OCI-LY1 (cell line): ENCODE data around the gene THSD8.
A peak's percentile ranks its signal among the peaks of the same experiment; 100 is the strongest.

Experiments
- H2AFZ ChIP-seq: fragments of 200-600 bp; sonication (generic), shearing (Covaris generic); 2 replicates; pipeline ENCODE4 v1.6.0; 2014; ENCODE audit warnings: antibody characterized with exemption, mild to moderate bottlenecking, low read length
- H3F3A ChIP-seq: fragments of 200-600 bp; sonication (generic), shearing (Covaris generic); 2 replicates; pipeline ENCODE4 v1.6.0; 2014; ENCODE audit warnings: mild to moderate bottlenecking, antibody characterized with exemption, low read length, moderate library complexity; ENCODE audit not compliant: insufficient read depth
- H3K27ac ChIP-seq: fragments of 200-600 bp; sonication (generic); 2 replicates; pipeline ENCODE4 v1.5.1; 2014; ENCODE audit warnings: low read length, mixed run types, mild to moderate bottlenecking, low read depth; ENCODE audit not compliant: poor library complexity, severe bottlenecking
- H3K27me3 ChIP-seq: fragments of 200-600 bp; sonication (generic); 2 replicates; pipeline ENCODE4 v1.6.0; 2014; ENCODE audit warnings: antibody characterized with exemption, mild to moderate bottlenecking, low read length, moderate library complexity; ENCODE audit not compliant: insufficient read depth
- H3K36me3 ChIP-seq: fragments of 200-600 bp; sonication (generic); 2 replicates; pipeline ENCODE4 v1.6.1; 2014; ENCODE audit warnings: mild to moderate bottlenecking, antibody characterized with exemption, low read length, moderate library complexity, mixed read lengths; ENCODE audit not compliant: insufficient read depth
- H3K4me1 ChIP-seq: fragments of 200-600 bp; sonication (generic); 2 replicates; pipeline ENCODE4 v1.5.1; 2014; ENCODE audit warnings: mild to moderate bottlenecking, low read length, moderate library complexity; ENCODE audit not compliant: insufficient read depth, severe bottlenecking
- H3K4me2 ChIP-seq: fragments of 200-600 bp; sonication (generic), shearing (Covaris generic); 2 replicates; pipeline ENCODE4 v1.6.1; 2014; ENCODE audit warnings: low read length
- H3K4me3 ChIP-seq: fragments of 200-600 bp; sonication (generic); 2 replicates; pipeline ENCODE4 v1.5.1; 2014; ENCODE audit warnings: low read length, low read depth, mild to moderate bottlenecking, mixed read lengths; ENCODE audit not compliant: poor library complexity, severe bottlenecking
- H3K79me2 ChIP-seq: fragments of 200-600 bp; shearing (Covaris generic); 2 replicates; pipeline ENCODE4 v1.6.1; 2016; ENCODE audit warnings: mixed run types, low read length, mixed read lengths; ENCODE audit not compliant: insufficient read depth
- H3K9ac ChIP-seq: fragments of 200-600 bp; sonication (generic), shearing (Covaris generic); 2 replicates; pipeline ENCODE4 v1.6.1; 2014; ENCODE audit warnings: mild to moderate bottlenecking, low read length, mixed read lengths
- H3K9me2 ChIP-seq: fragments of 200-600 bp; sonication (generic), shearing (Covaris generic); 2 replicates; pipeline ENCODE4 v1.6.1; 2014; ENCODE audit warnings: low read depth, mild to moderate bottlenecking, low read length, mixed read lengths
- H3K9me3 ChIP-seq: fragments of 200-600 bp; shearing (Covaris generic); 2 replicates; pipeline ENCODE4 v1.6.1; 2014; ENCODE audit warnings: low read length, mixed read lengths
- H4K20me1 ChIP-seq: fragments of 200-600 bp; sonication (generic), shearing (Covaris generic); 2 replicates; pipeline ENCODE4 v1.6.0; 2016; ENCODE audit warnings: mild to moderate bottlenecking, low read length; ENCODE audit not compliant: insufficient read depth
- CTCF ChIP-seq: fragments of 200-600 bp; sonication (generic), shearing (Covaris generic); IDR thresholded peaks from 2 replicates; pipeline ENCODE4 v1.5.1; 2017; ENCODE audit warnings: mild to moderate bottlenecking, antibody characterized with exemption, low read length, moderate library complexity, mixed read lengths
- EZH2 ChIP-seq: fragments of 200-600 bp; sonication (generic), shearing (Covaris generic); IDR thresholded peaks from 2 replicates; pipeline ENCODE4 v1.8.0; 2017; ENCODE audit warnings: borderline replicate concordance, mixed run types, mild to moderate bottlenecking, antibody characterized with exemption, low read length, moderate library complexity, mixed read lengths

Gene THSD8

GRCh38 chr19:12764698-12765097, 37.2 kb upstream of the THSD8 start:
- no peak for TF ChIP-seq EZH2
- no peak for TF ChIP-seq CTCF
- H3K4me1 ChIP-seq: peaks cover 7% of the 10 kb centered on the region
- H3F3A ChIP-seq: no peaks in the 10 kb centered on the region
- H3K9me3 ChIP-seq: no peaks in the 10 kb centered on the region
- no peaks in the 10 kb centered on the region for H3K27me3 ChIP-seq
- H4K20me1 ChIP-seq: no peaks in the 10 kb centered on the region
- H3K9me2 ChIP-seq: no peaks in the 10 kb centered on the region
- no peaks in the 10 kb centered on the region for H3K79me2 ChIP-seq
- no peak overlapping the region for H2AFZ ChIP-seq
- H3K27ac ChIP-seq: no peak overlapping the region
- H3K4me2 ChIP-seq: no peak overlapping the region
- H3K4me3 ChIP-seq: no peak overlapping the region
- 0 out of 2 replicates have a peak, but pooled peaks cover 6% of the 10 kb centered on the region for H3K36me3 ChIP-seq
- H3K9ac ChIP-seq: no peak overlapping the region

- Histone ChIP-seq H3K27me3 (no peaks in the 10 kb centered on the region), H3K27ac (no peak overlapping the region), H3K4me3 (peak overlapping the region; percentile 18), H3F3A (no peaks in the 10 kb centered on the region), H3K9me2 (no peaks in the 10 kb centered on the region), H3K36me3 (0 out of 2 replicates have a peak, but pooled peaks cover 6% of the 10 kb centered on the region), H4K20me1 (no peaks in the 10 kb centered on the region), H3K4me2 (peak overlapping the region; percentile 35), H3K9ac (no peak overlapping the region), H3K79me2 (no peaks in the 10 kb centered on the region), H3K4me1 (peaks cover 12% of the 10 kb centered on the region), H2AFZ (no peak overlapping the region), H3K9me3 (no peaks in the 10 kb centered on the region)
- TF ChIP-seq CTCF: peak; percentile 91
- TF ChIP-seq EZH2: no peak
Measured at GRCh38 chr19:12766051-12766521, 35.8 kb upstream of the THSD8 start.

- 0 out of 2 replicates have a peak, but pooled peaks cover 6% of the 10 kb centered on the region for H3K36me3 ChIP-seq
- peaks cover 12% of the 10 kb centered on the region for H3K4me1 ChIP-seq
- H3K27me3 ChIP-seq: no peaks in the 10 kb centered on the region
- no peak overlapping the region for H3K27ac ChIP-seq
- H3K9me2 ChIP-seq: no peaks in the 10 kb centered on the region
- no peaks in the 10 kb centered on the region for H3K9me3 ChIP-seq
- H4K20me1 ChIP-seq: no peaks in the 10 kb centered on the region
- TF ChIP-seq EZH2: no peak
- TF ChIP-seq CTCF: no peak
- no peak overlapping the region for H3K4me3 ChIP-seq
- H2AFZ ChIP-seq: no peak overlapping the region
- H3K9ac ChIP-seq: no peak overlapping the region
- H3K4me2 ChIP-seq: no peak overlapping the region
- H3F3A ChIP-seq: no peaks in the 10 kb centered on the region
- no peaks in the 10 kb centered on the region for H3K79me2 ChIP-seq
Measured at GRCh38 chr19:12767150-12767549, 34.7 kb upstream of the THSD8 start.
